GM23338 (cell line): ENCODE results near the gene STAC.

Experiments
- EZH2 ChIP-seq: fragments of 200-600 bp; sonication (generic); IDR thresholded peaks from one replicate; pipeline ENCODE4 v1.8.0; 2017; ENCODE audit warnings: antibody characterized with exemption, mild to moderate bottlenecking, low read depth; ENCODE audit not compliant: unreplicated experiment
- JUNB ChIP-seq: IDR thresholded peaks from one replicate; pipeline ENCODE4 v1.6.1; 2016; ENCODE audit warnings: antibody characterized with exemption; ENCODE audit not compliant: unreplicated experiment
- POLR2AphosphoS5 ChIP-seq: IDR thresholded peaks from 2 replicates; pipeline ENCODE4 v1.6.1; 2016; ENCODE audit warnings: antibody characterized with exemption, low read depth
- TF ChIP-seq, protein P1 (sequence below), 2 experiments: fragments of 200-600 bp in 1 of 2; sonication (generic) in 1 of 2; conservative IDR thresholded peaks; 2 replicates each; pipeline versions ENCODE4 v1.5.1 to v1.6.1; 2016 to 2017; ENCODE audit warnings: antibody characterized with exemption in 2 of 2, low read depth in 2 of 2, mild to moderate bottlenecking in 2 of 2, moderate library complexity in 1 of 2

- no peak for TF ChIP-seq EZH2
- TF ChIP-seq, protein P1, sequence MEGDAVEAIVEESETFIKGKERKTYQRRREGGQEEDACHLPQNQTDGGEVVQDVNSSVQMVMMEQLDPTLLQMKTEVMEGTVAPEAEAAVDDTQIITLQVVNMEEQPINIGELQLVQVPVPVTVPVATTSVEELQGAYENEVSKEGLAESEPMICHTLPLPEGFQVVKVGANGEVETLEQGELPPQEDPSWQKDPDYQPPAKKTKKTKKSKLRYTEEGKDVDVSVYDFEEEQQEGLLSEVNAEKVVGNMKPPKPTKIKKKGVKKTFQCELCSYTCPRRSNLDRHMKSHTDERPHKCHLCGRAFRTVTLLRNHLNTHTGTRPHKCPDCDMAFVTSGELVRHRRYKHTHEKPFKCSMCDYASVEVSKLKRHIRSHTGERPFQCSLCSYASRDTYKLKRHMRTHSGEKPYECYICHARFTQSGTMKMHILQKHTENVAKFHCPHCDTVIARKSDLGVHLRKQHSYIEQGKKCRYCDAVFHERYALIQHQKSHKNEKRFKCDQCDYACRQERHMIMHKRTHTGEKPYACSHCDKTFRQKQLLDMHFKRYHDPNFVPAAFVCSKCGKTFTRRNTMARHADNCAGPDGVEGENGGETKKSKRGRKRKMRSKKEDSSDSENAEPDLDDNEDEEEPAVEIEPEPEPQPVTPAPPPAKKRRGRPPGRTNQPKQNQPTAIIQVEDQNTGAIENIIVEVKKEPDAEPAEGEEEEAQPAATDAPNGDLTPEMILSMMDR (conservative IDR thresholded peaks at IDR 0.05; ENCODE audit: low read depth in 2 of 2): no peak
- TF ChIP-seq JUNB: no peak
- TF ChIP-seq POLR2AphosphoS5: no peak
Observed at GRCh38 chr3:36557708-36558421, 177.6 kb downstream of the STAC start.
